COR-L47 (cell line): ENCODE results near the gene HEMGN.
"Not testable (repeated sequence)": the region's sequence is repeated elsewhere in the genome, so short reads cannot be mapped to it uniquely, and the experiment has no call there.

Source experiments
- DNase-seq: peaks from one replicate; lab custom pipeline; 2025; lab: John Stamatoyannopoulos, UW

The HEMGN gene

DNA sequence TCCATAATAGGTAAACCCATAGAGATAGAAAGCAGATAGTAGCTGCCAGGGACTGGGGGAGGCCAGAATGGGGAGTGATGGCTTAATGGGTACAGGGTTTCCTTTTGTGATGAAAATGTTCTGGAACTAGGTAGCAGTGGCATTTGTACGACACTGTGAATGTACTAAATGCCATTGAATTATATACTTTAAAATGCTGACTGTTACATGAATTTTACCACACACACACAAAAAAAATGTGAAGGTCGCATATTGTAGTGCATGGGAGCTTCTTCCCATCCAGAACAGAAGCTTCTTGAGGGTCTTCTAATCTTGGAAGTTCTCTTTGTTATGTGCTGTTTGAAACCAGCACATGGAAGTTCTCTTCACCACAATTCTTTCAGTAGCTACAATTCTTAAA, 25.3 kb upstream of the HEMGN start:
- no peak for DNase-seq

DNA sequence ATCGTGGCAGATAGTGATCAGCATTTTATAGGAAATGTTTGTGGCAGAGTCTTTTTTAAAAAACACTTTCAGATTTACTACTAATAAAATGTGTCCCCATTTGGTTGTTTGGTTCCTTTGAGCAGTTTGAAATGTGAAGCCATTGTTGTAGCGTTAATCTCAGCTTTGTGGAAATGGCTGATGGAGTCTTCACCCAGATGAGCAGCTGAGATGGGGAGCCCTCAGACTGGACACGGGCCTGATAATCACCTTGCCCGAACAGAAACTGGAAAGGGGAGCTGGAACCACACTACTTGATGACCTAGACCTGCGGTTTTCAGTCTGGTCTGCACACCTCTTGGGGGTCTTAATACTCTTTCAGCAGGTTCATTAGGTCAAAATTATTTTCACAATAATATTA, 24.6 kb upstream of the HEMGN start:
- DNase-seq = no peak

DNA sequence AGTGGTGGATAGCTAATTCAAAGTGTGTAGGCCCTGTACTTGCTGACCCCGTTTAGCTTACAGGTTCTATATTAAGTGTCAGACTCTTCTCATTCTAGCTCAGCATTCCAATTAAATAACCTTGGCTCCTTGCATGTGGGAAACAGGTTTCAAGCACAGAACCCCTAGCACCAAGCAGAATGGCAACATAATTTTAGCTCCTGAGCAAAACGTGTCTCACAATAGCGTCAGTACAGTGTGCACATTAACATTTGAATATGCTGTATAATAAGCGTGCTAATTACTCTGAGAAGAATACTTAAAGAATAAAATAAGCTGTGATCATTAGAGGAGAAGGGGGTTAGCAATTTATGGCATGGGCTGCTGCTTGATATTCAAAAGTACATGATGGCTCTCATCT, 24.2 kb upstream of the HEMGN start:
- DNase-seq = no peak

DNA sequence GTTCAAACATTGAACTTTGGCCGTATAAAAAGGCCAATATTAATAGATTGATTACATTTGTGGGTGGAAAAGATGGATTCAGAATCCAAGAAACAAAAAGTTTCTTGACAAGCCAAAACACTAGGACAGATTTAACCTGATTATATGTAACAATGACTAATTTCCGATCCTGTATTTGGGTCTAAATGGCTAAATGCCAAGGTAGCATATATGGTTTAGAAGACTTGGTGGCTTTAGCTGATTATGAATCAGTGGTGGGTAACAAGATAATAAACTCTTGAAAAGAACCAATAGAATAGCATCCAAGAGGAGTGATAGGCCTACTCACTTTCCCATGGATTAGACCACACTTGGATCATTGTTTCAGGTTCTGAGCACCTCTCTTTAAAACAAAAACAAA, 23.4 kb upstream of the HEMGN start:
- DNase-seq = no peak

DNA sequence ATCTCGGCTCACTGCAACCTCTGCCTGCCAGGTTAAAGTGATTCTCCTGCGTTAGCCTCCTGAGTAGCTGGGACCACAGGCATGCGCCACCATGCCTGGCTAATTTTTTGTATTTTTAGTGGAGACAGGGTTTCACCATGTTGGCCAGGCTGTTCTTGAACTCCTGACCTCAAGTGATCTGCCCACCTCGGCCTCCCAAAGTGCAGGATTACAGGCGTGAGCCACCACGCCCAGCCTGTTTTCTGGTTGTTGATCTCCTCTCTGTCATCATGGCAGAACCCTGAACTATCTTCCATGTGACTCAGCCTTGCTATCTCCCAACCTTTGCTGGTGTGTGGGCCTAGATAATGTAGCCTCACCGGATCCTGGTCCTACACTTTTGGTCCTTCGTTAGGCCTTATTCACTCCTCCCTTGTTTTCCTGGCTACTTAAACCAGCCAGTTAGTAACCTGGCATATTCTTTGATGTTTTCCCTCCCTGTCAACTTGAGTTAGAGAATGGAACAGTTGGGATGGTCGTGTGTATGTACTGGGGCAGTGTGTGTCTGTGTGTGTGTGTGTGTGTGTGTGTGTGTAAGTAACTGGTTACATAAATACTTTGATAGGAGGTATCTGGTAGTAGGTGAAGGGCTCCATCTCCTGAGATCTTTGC, 22.8 kb upstream of the HEMGN start:
- not testable (repeated sequence) for DNase-seq

DNA sequence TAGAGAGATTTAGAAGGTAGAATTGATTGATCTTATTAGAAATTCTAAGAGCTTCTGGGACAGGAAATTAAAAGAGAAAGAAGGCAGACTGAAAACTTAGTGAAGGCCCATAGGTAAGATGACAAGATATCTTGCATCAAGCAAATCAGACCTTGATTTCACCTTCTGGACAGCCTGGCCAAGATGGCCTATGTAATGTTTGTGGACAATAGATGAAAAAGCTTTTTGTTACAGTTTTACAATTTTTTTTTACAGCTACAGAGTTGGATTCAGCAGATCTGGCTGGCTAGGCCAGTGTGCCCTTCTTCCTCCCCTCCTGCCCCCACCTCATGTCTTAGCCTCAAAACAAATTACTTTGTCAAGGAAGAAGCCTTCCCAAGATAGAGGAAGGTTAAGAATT, 21.6 kb upstream of the HEMGN start:
- DNase-seq = no peak

DNA sequence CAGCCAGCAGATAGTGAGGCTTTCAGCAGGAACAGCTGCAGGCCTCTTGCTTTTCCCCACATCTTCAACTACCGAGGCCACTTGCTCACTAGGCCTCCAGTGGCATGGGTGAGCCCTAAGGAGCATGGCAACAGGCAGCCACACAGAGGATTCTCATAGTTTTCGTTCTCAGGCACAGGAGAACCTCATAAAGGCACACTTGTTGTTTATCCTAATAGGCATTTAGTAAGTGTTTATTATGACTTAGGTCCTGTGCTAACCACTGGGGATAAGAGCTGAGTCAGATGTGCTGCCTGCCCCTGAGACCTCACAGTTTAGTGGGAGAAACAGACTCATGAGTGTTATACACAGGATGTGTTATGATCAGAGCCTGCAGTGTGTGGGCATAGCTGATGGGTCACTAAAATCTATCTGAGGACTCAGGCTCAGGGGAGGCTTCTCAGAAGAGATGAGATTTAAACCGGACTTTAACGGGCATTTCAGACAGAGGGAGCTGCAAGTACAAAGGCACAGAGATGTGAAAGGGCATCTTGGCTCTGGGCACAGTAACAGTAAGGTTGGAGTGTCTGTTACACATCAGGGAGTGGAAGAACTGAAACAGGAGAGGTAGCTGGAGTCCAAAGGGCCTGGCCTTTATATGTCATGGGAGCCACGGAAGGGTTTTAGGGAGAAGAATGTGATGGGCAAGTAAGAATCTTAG, 21.0 kb upstream of the HEMGN start:
- no peak for DNase-seq

DNA sequence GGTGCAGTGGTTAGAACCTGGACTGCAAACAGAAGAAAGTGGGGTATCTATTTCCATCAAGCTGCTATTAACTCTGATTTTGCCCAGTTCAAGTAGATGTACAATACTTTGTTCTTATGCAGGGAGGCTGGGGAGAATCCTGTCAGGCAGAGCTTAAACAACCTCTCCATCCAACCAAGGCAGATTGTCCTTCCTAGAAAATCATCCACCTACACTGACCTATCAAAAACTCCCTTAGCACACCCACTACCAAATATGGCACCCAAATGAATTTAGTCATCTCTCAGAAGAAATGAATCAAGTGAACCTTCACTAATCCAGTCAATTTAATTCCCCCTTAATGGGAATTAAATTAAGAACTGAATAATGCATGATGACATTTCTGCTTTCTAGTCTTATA, 18.4 kb upstream of the HEMGN start:
- DNase-seq = no peak

DNA sequence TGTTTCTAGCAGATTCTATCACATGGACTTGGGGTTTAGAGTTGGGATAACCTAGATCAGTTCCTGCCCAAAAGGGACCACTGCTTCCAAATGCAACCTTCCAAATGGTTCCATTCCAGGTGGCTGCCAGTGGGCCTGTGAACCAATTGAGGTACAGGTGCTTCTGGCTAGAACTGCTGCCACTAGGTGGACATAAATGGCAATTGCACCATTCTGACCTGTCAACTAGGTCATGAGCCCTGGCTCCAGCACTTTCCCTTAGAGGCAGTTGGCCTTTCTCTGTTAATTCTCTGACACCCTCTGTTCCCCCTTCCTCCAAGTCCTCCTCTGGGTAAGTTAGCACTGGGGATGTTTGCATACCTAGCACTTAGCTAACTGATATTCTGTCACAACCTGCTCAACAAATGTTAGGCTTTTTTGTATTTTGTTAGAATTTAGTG, 16.6 kb upstream of the HEMGN start:
- peak; percentile 51 for DNase-seq

DNA sequence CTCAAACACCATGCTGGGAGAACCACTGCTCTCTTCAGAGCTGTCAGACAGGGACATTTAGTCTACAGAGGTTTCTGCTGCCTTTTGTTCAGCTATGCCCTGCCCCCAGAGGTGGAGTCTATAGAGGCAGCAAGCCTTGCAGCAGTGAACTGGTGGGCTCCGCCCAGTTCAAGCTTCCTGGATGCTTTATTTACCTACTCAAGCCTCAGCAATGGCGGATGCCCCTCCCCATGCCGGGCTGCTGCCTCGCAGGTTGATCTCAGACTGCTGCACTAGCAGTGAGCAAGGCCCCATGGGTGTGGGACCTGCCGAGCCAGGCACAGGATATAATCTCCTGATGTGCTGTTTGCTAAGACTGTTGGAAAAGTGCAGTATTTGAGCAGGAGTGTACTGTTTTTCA, 12.9 kb upstream of the HEMGN start:
- DNase-seq = peak; percentile 3

DNA sequence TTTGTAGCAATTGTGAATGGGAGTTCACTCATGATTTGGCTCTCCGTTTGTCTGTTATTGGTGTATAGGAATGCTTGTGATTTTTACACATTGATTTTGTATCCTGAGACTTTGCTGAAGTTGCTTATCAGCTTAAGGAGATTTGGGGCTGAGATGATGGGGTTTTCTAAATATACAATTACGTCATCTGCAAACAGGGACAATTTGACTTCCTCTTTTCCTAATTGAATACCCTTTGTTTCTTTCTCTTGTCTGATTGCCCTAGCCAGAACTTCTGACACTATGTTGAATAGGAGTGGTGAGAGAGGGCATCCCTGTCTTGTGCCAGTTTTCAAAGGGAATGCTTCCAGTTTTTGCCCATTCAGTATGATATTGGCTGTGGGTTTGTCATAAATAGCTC, 9.1 kb upstream of the HEMGN start:
- not testable (repeated sequence) for DNase-seq

DNA sequence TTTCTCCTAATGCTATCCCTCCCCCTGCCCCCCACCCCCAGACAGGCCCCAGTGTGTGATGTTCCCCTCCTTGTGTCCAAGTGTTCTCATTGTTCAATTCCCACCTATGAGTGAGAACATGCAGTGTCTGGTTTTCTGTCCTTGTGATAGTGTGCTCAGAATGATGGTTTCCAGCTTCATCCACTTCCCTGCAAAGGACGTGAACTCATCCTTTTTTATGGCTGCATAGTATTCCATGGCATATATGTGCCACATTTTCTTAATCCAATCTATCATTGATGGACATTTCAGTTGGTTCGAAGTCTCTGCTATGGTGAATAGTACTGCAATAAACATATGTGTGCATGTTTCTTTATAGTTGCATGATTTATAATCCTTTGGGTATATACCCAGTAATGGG, 7.5 kb upstream of the HEMGN start:
- DNase-seq = not testable (repeated sequence)

DNA sequence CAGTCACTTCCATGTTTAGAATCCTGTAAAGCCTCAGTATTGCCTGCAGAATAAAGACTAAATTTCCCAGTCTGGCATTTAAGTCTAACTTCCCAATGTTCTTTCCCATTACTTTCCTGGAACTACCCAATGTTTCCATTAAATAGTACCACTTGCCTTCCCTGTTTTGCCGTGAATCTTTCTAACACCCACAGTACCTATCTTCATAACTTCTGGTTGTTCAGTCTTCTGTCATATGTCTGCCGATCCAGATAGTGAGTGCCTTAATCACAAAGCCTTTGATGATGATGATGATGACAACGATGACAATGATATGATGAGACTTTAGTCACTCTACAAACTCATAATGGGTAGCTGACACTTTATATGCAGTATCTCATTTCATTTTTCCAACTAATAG, 6.6 kb upstream of the HEMGN start:
- DNase-seq = no peak

DNA sequence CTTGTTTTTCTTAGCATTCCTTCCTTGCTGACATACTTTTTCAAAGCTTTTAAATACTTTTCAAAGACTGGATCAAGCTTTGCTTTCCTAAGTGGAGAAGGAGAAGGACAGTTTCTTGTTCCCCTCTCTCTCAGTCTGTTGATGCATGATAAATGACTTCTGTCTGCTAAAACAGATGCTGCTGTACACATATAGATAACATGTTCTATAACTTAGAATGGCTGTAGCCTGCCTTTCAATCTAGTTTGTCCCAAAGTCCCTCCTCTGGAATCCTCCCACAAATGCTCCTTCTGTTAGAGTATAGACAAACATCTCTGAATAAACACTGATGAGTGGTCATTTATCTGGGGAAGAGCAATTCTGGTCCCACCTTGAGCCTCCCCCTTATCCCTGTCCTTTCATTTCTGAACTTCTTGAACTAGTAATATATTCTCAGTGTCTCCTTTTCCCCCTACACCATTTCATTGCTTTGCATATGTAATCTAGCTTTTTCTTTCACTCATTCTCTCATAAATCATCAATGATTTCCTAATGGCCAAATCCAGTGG, 5.4 kb upstream of the HEMGN start:
- DNase-seq = no peak

DNA sequence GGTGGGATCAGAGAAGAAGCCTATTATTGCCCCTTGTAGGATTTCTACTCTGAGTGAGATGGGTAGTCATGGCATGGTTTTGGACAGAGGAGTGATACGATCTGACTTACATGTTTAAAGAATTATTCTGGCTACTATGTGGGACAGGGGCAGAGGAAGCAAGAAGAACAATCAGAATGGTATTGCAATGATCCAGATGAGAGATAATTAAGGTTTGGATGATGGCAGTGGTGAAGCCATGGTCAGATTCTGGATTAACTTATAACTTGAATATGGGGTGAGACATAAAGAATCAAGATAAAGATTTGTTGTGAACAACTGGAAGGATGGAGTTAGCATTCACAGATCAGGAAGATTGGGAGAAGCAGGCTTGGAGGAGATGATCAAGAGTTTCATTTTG, 3.4 kb upstream of the HEMGN start:
- DNase-seq = no peak

DNA sequence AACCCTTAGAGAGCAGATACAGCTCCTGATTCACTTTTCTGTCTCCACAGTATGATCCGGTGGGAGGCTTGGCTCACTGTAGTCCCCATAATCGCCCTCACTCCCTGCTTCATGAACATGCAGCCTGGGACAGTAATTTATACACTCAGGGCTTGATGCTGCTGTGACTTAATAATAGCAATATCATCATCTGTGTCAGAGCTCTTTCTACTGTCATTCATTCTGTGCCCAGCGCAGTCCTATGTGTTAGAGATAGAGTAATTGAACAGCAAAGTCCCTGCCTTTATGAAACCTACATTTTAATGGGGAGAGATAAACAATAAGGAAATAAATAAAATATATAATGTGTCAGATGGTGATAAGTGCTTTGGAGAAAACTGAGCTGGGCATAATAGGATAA, 2.8 kb upstream of the HEMGN start:
- DNase-seq = no peak

DNA sequence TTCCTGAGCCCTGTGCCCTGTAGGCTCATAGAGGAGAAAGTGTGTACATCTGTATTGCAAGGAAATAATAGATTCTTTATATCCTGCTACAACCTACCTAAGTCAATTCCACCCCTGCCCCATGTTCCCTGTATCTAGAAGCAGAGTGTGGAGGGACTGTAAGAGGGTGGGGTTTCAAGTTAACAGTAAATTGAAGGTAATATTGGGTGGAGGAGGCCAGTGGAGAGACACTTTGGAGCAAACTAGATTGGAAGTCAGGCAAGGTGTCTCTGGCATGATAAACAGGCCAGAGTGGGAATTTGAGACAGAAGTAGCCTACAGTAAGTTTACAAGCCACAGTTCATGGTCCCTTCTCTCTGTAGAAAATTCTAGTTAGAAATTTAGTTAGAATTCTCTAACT, 2.3 kb upstream of the HEMGN start:
- DNase-seq = no peak

DNA sequence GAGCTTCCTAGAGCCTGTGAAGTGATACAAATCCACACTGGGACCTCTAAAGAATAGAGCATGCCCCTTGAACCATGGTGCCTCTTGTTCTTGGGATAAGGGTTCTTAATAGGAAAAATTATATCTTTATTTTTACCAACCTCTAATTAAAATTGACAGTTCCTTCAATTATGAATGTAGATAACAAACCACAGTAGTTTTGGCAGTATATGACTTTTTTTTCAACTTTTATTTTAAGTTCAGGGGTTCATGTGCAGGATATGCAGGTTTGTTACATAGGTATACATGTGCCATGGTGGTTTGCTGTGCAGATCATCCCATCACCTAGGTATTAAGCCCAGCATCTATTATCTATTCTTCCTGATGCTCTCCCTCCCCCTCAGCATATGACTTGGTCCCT, 974 bp downstream of the HEMGN start:
- no peak for DNase-seq

DNA sequence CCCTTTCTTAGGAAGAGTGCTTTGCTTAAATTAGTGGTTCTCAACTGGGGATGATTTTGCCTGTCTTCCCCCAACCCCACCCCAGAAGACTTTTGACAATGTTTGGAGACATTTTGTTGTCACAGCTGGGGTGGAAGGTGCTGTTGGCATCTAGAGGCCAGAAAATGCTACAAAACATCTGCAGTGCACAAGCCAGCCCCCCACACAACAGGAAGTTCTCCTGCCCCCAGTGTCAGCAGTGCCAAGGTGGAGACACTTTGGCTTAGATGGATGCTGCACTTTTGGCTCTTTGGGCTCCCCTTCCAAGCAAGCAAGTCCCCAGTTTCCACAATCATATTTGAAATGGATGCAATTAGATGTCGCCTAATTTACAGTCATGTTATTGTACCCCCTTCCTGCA, 2.7 kb downstream of the HEMGN start:
- DNase-seq = peak; percentile 26

DNA sequence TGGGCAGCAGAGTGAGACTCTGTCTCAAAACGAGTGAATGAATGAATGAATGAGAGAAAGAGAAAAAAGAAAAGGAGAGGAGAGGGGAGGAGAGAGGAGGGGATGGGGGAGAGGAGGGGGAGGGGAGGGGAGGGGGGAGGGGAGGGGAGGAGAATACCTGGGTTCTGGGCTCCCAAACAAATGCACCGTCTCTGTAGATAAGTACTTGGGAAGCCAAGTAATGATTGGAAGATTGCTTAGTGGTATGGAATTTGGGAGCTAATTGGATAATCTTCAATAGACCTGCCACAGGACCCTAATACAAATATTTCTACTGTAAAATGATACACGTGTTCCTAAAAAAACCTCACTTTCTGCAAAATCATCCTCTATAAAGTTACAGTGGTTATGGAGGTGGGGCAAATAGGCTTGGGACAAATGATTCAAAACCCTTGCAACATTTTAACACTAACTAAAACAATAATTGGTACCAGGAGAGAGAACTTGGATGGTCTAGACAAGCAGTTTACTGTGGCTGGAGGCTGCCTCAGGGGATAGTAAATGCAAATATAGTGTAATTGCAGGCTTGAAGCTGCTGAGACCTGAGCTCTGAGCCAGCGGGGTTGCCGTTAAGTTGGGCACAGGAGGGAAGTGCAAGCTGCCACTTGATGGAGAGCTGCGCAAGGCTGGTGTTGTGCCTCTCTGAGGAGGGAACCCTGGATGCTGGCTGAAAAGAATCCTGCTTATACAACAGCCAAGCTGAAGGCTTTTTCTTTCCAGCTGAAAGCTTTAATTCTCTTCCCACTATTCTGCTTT, 3.5 kb downstream of the HEMGN start:
- peak; percentile 81 for DNase-seq

DNA sequence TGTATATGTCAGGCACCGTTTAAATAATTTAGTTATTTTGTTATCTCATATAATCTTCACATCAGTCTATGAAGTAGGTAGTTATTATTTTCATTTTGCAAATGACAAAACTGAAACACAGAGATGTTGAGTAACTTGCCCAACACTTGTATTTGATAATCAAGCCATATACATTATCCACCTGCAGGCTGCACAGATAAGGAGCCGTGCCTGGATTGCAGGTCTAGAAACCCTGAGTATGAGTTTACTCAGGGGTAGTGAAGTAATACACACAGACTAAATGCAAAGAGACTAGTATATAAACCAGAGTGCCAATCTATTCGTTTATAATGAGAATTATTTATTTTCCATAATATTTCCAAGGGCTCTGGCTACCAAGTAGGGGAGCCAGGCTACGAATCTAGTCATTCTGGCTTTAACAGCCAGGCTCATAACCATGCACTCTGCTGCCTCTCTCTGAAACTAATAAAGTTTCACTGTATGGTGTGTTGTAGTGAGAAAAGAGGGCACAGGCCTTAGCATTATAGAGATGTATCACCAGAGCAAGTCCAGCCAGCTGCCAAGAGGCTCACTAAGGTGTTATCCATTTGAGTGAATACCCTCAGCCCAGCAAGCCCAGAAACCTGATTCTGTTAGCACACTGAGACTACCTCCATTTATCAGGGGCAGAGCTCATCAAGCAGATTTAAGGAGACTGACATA, 4.5 kb downstream of the HEMGN start:
- no peak for DNase-seq

DNA sequence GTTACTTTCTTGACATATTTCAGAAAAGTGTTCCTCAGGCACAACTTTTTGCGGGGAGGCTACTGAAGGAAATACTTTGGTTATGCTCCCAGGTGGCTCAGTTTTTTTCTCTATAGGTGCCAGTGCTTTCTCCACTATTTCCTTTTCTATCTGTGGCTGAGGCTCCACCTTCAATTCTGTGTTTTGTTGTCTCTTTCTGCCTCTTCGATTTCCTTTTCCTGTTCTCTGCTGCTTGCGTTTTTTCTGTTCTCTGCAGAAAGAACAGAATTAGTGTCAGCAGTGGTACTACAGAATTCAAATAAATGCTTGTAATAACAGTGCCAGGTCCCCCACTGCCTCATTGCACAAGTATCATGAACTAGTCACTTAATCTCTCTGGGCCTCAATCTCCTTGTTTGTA, 7.0 kb downstream of the HEMGN start:
- no peak for DNase-seq
